OCI-LY7 (cell line): ENCODE measurements around the gene LTA4H. TPM values are rescaled to one million over a fixed set of nuclear protein-coding genes. Genes with fewer than 3 reads are reported as not detected.

Experiments
- BruUV-seq: library from RNA; stranded (reverse); fragments of 400-500 nt; replicated peaks from 2 replicates; lab custom pipeline; 2021; lab: Mats Ljungman, UMichigan
- CTCF ChIA-PET: fragments of 300-600 bp; sonication (Branson Sonifier 250); formaldehyde crosslinking; loops from one replicate; lab custom pipeline; 2022; ENCODE audit warnings: antibody characterized with exemption; ENCODE audit not compliant: unreplicated experiment; lab: Charles Lee
- POLR2A ChIA-PET: fragments of 300-600 bp; sonication (Branson Sonifier 250); formaldehyde crosslinking; loops from one replicate; lab custom pipeline; 2022; ENCODE audit warnings: antibody characterized with exemption; lab: Charles Lee
- DNase-seq: peaks from one replicate; pipeline ENCODE4 v3.0.0-alpha.2; 2015; ENCODE audit warnings: low spot score
- H2AFZ ChIP-seq: fragments of 200-600 bp; sonication (generic), shearing (Covaris generic); 2 replicates; pipeline ENCODE4 v1.6.1; 2014; ENCODE audit warnings: mild to moderate bottlenecking, antibody characterized with exemption, low read length, moderate library complexity
- H3K27ac ChIP-seq: fragments of 200-600 bp; sonication (generic); 2 replicates; pipeline ENCODE4 v1.5.1; 2014; ENCODE audit warnings: mixed run types, low read depth, mild to moderate bottlenecking, moderate library complexity, low read length, inconsistent platforms; ENCODE audit not compliant: poor library complexity, severe bottlenecking
- H3K36me3 ChIP-seq: fragments of 200-600 bp; sonication (generic); 2 replicates; pipeline ENCODE4 v1.6.1; 2014; ENCODE audit warnings: mild to moderate bottlenecking, antibody characterized with exemption, low read length, moderate library complexity, mixed read lengths; ENCODE audit not compliant: insufficient read depth
- H3K4me1 ChIP-seq: fragments of 200-600 bp; sonication (generic); 2 replicates; pipeline ENCODE4 v1.5.1; 2014; ENCODE audit warnings: mild to moderate bottlenecking, low read length; ENCODE audit not compliant: insufficient read depth, poor library complexity, severe bottlenecking
- H3K4me2 ChIP-seq: fragments of 200-600 bp; sonication (generic); 2 replicates; pipeline ENCODE4 v1.6.1; 2014; ENCODE audit warnings: mild to moderate bottlenecking, low read length
- H3K4me3 ChIP-seq: fragments of 200-600 bp; sonication (generic); 2 replicates; pipeline ENCODE4 v1.5.1; 2014; ENCODE audit warnings: mild to moderate bottlenecking, low read depth, low read length; ENCODE audit not compliant: poor library complexity, severe bottlenecking
- H3K79me2 ChIP-seq: fragments of 200-600 bp; sonication (generic); 2 replicates; pipeline ENCODE4 v1.6.1; 2016; ENCODE audit warnings: low read depth, mild to moderate bottlenecking, low read length, moderate library complexity, mixed read lengths; ENCODE audit not compliant: insufficient read depth
- H3K9me2 ChIP-seq: fragments of 200-600 bp; sonication (generic); 2 replicates; pipeline ENCODE4 v1.6.1; 2016; ENCODE audit warnings: mild to moderate bottlenecking, low read length, mixed read lengths; ENCODE audit not compliant: insufficient read depth
- H3K9me3 ChIP-seq: fragments of 200-600 bp; sonication (generic); 2 replicates; pipeline ENCODE4 v1.6.1; 2014; ENCODE audit warnings: mild to moderate bottlenecking, mixed run types, low read length, mixed read lengths
- H4K20me1 ChIP-seq: fragments of 200-600 bp; sonication (generic); 2 replicates; pipeline ENCODE4 v1.6.1; 2014; ENCODE audit warnings: mild to moderate bottlenecking, antibody characterized with exemption, low read length, moderate library complexity, mixed read lengths; ENCODE audit not compliant: insufficient read depth
- CTCF ChIP-seq: fragments of 200-600 bp; sonication (generic); conservative IDR thresholded peaks from 2 replicates; pipeline ENCODE4 v1.5.1; 2014; ENCODE audit warnings: mild to moderate bottlenecking, antibody characterized with exemption, low read length, moderate library complexity, mixed read lengths
- EZH2phosphoT487 ChIP-seq: fragments of 200-600 bp; sonication (generic); IDR thresholded peaks from 2 replicates; pipeline ENCODE4 v1.6.1; 2018; ENCODE audit warnings: low read depth, borderline replicate concordance, mild to moderate bottlenecking, mixed run types, antibody characterized with exemption, low read length, moderate library complexity, mixed read lengths
- intact Hi-C: fragments of 100-400 bp; cut with micrococcal nuclease; formaldehyde crosslinking; loops from one replicate; pipeline ENCODE4 v1.10.0; 2022; ENCODE audit not compliant: unreplicated experiment
- total RNA-seq, 2 experiments: library from RNA; depleted of rRNA in 1 of 2; stranded (reverse); fragments of >200 nt in 1 of 2; shearing (Covaris generic) in 1 of 2; gene quantifications; 2 replicates each; pipeline ENCODE4 v1.2.3, GENCODE V29; 2014 to 2022

LTA4H gene
- total RNA-seq, 2 experiments from 2014 or later, result 86.7 to 122 TPM

- no TSS peak for BruUV-seq
- POLR2A ChIA-PET, result interaction anchor here (1.0 kb wide), 1 partner anchor 13 kb away, joined by 4 read pairs; no protein-coding TSS in a partner anchor
- intact Hi-C loops, result no loop called here
Observed at GRCh38 chr12:96054244-96054610, 18.8 kb upstream of the LTA4H start.

GRCh38 chr12:96053476-96054243 is 18.3 kb upstream of the LTA4H start:
- intact Hi-C loops, result no loop called here
- H3K79me2 ChIP-seq, result no peaks in the 10 kb centered on the region
- ChIA-PET POLR2A (interaction anchor here (1.0 kb wide), 1 partner anchor 12 kb away, joined by 4 read pairs; no protein-coding TSS in a partner anchor), CTCF (no interaction called here)
- H3K4me1 ChIP-seq, result no peaks in the 10 kb centered on the region
- no peak for DNase-seq
- no peak overlapping the region for H3K4me3 ChIP-seq
- no peak overlapping the region for H3K4me2 ChIP-seq
- H3K9me2 ChIP-seq, result no peaks in the 10 kb centered on the region
- TF ChIP-seq CTCF (no peak), EZH2phosphoT487 (no peak)
- H4K20me1 ChIP-seq, result no peaks in the 10 kb centered on the region
- H2AFZ ChIP-seq, result no peak overlapping the region
- no peaks in the 10 kb centered on the region for H3K36me3 ChIP-seq
- no peak overlapping the region for H3K27ac ChIP-seq
- peaks cover 11% of the 10 kb centered on the region; the same call in 1 of the 2 replicates for H3K9me3 ChIP-seq
- BruUV-seq, result no TSS peak

More at GRCh38 chr12:96054244-96054610, 18.8 kb upstream of the LTA4H start:
- Histone ChIP-seq H3K4me3 (no peak overlapping the region), H3K79me2 (no peaks in the 10 kb centered on the region), H3K9me3 (peaks cover 11% of the 10 kb centered on the region; the same call in 1 of the 2 replicates), H4K20me1 (no peaks in the 10 kb centered on the region), H2AFZ (no peak overlapping the region), H3K9me2 (no peaks in the 10 kb centered on the region), H3K36me3 (no peaks in the 10 kb centered on the region), H3K4me1 (no peaks in the 10 kb centered on the region), H3K27ac (no peak overlapping the region), H3K4me2 (no peak overlapping the region)
- TF ChIP-seq CTCF (no peak), EZH2phosphoT487 (no peak)
- no peak for DNase-seq
- CTCF ChIA-PET, result no interaction called here
